NCI-H1105 (cell line): ENCODE measurements around the gene HNRNPC.
"Not testable (repeated sequence)": the region's sequence is repeated elsewhere in the genome, so short reads cannot be mapped to it uniquely, and the experiment has no call there.

Source experiments
- DNase-seq: peaks from one replicate; lab custom pipeline; 2025; lab: John Stamatoyannopoulos, UW

The HNRNPC gene

DNA sequence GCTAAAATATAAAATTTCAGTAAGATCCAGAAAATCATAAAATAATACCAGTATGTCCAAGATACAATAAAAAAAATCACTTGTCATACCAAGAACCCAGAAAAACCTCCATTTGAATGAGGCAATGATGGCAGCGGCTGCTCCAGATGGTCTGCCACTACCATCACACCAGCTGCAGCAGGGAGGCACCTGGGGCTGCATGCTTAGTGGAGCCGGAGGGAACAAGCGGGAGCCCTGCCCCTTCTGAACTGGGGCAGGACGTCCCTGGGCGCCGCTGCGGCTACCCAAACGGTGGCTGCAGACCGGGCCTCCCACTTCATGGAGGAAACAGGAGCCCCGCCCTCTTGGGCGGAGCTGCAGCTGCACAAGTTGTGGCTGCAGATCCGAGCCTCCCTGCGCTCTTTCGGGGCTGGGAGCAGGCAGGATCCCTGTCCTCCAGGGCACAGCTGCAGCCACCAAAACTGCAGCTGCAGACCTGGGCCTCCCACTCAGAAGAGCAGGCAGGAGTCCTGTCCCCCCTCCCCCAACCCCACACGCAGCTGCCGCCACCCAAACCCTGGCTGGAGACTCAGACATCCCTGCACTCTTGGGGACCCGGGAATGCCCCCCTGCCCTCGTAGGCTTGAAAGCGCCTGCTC is 77.3 kb downstream of the HNRNPC start:
- DNase-seq: peak; percentile 77

DNA sequence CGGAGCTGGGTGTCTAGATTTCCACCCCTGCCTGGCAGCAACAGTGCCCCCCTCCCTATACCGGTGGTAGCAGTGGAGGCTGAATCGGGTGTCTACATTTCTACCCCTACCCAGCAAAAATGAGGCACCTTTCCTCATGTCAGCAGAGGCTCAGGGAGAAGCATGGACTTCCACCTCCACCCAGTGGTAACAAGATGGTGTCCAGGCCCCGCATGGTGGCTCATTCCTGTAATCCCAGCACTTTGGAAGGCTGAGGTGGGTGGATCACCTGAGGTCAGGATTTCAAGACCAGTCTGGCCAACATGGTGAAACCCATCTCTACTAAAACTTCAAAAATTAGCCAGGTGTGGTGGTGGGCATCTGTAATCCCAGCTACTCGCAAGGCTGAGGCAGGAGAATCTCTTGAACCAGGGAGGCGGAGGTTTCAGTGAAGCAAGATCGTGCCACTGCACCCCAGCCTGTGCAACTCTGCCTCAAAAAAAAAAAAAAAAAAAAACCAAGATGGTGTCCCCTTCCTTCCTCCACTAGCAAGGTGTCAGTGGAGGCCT is 77.9 kb downstream of the HNRNPC start:
- DNase-seq: no peak

GRCh38 chr14:21185491-21185890 is 83.8 kb downstream of the HNRNPC start:
- no peak for DNase-seq

- no peak for DNase-seq
Observed at GRCh38 chr14:21184254-21184653, 85.0 kb downstream of the HNRNPC start.

GRCh38 chr14:21182166-21182565 is 87.1 kb downstream of the HNRNPC start:
- DNase-seq: no peak

- DNase-seq: no peak
Observed at GRCh38 chr14:21171128-21171527, 98.1 kb downstream of the HNRNPC start.

GRCh38 chr14:21169573-21169972 is 99.7 kb downstream of the HNRNPC start:
- no peak for DNase-seq

DNA sequence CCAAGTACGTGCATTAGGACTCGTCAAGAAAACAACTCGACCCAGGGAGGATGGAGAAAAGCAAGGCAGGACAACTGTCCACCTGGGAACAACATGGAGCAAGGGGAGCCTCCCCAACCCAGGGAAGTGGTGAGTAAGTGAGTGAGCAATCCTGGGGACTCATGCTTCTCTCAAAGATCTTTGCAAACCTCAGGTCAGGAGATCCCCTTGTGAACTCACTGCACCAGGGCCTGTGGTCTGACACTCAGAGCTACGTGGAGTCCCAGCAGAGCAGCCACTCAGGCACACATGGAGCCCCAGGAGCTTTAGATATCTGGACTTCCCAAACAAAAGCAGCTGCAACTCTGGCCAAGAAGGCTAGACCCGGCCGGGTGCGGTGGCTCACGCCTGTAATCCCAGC is 101.2 kb downstream of the HNRNPC start:
- DNase-seq: no peak

- not testable (repeated sequence) for DNase-seq
Observed at GRCh38 chr14:21165670-21166069, 103.6 kb downstream of the HNRNPC start.

DNA sequence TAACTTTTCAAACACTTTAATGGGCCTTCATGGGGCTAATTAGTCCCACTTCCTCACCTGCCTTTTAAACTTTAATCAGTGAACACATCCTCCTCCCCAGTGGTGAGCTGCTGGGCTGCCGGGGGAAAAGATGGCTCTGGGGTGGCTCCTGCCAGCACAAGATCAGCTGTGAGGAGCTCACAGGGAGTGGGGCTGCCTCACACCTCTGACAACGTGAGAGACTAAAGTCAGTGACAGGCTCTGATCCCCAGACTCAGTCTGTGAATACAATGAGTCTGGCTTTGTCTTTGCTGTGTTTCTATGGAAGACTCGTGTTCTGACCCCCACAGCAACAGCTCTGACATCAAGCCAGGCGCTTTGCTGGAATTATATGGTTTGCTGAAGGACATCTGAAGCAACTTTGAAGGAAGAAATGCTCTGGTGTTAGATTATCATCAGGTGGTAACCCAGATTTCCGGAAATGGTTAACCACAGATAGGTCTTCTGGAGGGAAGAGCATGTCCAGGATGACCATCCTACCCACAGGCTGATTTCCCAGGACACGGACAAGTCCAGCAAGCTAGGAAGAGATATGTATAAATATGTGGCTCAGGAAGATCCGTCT is 104.1 kb downstream of the HNRNPC start:
- not testable (repeated sequence) for DNase-seq

- DNase-seq: no peak
Observed at GRCh38 chr14:21163871-21164291, 105.4 kb downstream of the HNRNPC start.

DNA sequence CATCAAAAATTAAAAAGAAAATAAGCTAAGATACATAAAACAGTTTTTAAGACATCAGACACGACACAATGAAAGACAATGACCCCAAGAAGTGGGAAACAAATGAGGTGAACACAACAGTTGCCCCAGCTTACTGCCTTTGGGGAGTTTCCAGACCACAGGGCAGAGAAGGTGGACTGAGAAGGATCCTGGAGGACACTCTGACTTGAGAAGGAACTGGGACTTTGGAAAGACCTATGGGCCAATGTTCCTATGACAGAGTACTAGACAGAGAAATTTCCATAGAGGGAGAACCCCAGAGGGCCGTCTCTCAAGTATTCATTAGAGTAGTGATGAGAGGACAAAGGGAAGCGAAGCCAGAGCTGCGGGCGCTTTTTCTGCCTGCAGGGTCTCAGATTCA is 107.2 kb downstream of the HNRNPC start:
- DNase-seq: no peak

DNA sequence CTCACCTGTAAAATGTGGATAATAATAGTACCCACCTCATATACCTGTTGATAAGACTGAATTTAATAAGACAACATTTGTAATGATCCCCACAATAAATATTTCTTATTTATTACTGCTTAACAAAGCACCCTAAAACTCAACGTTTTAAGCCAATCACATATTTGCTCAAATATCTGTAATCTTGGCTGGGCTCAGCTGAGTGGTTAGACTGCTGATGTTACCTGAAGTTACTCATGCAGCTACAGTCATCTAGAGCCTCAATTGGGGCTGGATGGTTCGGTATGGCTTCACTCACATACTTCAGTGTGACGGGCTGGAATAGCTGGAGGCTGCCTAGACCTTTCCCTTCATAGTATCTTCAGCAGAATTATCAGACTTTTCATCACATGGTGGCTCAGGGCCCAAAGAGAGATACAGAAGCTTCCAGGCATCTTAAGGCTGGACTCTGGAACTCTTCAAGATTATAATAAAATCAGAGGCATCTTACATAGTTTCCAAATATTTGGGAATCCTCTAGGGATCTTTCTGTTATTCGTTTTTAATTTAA is 109.1 kb downstream of the HNRNPC start:
- no peak for DNase-seq
